GM18870 (cell line): ENCODE results near the gene FXYD2.

Experiments used
- ATAC-seq: cut with Tn5 transposase; IDR thresholded peaks from one replicate; pipeline ENCODE4 v1.9.1; 2021; ENCODE audit warnings: moderate library complexity; ENCODE audit not compliant: unreplicated experiment

The FXYD2 gene

DNA sequence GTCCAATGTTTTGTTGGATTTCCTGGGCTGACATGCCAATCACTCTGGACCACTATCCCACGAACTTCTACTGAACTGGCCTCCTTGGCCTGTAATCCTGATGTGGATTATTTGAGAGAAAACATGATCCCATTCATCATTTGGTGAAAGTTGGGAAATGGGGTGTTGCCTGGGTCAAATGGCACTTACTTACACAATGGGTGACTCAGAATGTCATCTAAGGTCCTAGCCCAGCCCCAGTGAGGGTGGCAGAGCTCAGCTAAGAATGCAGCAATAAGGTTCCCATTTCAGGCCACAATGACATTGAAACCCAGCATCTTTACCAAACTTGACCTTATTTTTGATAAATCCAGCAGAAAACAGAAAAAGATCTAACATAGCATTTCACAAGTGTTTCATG, 19.5 kb downstream of the FXYD2 start:
- ATAC-seq, result no peak

DNA sequence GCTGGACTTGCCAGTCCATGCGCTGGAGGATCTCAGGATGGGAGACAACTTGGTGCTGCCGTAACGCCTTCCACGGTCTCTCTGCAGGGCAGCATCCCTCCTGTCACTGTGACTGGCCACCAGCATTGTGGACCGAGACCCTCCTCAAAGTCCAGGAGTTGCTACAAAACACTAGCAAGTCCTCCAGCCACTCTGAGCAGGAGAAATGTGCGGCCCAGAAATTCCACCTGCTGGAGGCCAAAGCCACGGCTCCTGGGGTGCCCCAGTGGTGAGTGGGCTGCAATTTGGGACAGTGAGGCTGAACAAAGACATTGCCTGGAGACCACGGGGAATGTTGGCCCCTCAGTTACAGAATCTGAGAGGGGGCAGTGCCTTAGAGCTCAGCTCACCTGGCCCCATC, 20.6 kb downstream of the FXYD2 start:
- ATAC-seq, result no peak

DNA sequence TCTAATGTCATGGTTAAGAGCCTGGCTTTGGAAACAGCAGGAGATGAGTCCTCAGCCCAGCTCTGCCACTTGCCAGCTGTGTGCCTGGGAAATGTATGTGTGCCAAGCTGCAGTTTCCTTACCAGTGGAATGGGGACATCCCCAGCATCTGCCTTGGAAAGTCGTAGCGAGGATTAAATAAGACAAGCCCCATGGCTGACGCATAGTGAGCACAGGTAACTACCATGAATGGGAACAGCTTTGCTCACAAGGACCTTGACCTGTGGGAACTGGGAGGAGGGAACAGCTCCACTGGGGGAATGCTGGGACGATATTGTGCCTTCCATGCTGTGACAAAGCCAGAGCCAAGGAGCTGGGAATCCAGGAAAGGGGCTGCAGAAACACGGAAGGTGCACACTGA, 24.9 kb downstream of the FXYD2 start:
- no peak for ATAC-seq

DNA sequence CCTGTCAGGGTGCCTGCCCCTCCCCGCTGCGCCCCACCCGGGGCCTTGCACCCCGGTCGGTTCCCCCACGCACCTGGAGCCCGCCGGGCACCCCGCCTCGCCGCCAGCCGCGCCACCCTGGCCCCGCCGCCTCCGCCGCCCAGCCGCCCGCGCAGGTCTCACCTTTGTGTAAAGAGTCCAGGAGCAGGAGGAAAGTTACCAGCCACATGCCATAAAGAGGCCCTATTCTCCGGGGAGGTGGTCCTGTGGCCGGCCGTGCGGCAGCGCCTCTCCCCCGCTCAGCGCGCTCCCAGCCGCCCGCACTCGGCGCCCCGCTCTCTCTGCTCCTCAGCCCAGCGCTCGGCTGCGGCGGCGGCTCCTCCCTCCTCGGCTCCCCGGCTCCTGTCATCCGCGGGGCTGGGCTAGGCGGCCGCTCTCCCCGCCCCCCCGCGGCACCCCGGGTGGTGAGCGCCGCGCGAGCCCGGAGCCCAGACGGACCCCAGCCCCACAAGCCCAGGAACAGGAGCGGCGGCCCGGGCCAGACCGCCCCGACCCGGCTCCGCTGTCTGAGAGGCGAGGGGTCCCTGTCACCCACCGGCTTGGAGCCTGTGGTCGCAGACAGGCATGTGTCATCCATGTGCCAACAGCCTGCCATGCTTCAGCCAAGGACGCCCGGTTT, 27.5 kb downstream of the FXYD2 start, which contains the start of gene DSCAML1:
TSS of gene DSCAML1 (minus strand) at position 345 of the 658 bp plus-strand sequence. CDS start at position 208, 137 bp downstream.
- ATAC-seq, result no peak

DNA sequence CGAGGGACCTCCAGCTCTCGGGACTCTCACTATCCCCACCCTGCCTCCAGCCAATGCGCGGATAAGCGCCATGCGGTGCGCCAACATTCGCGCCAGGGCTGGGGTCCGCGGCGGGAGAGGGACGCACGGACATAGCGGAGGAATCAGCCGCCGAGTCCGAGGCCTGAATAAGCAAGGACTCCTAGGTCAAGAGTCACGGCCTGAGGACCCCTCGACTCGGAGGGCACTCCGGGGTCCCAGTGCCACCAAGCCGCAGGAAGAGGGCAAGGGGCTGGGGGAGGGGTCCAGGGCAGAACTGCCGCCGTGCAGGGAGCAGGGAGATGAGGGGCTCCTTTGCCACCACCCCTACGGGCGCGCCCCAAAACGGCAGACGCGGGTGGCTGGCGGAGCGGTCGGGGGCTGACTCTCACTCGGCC, 28.1 kb downstream of the FXYD2 start:
- ATAC-seq, result no peak

DNA sequence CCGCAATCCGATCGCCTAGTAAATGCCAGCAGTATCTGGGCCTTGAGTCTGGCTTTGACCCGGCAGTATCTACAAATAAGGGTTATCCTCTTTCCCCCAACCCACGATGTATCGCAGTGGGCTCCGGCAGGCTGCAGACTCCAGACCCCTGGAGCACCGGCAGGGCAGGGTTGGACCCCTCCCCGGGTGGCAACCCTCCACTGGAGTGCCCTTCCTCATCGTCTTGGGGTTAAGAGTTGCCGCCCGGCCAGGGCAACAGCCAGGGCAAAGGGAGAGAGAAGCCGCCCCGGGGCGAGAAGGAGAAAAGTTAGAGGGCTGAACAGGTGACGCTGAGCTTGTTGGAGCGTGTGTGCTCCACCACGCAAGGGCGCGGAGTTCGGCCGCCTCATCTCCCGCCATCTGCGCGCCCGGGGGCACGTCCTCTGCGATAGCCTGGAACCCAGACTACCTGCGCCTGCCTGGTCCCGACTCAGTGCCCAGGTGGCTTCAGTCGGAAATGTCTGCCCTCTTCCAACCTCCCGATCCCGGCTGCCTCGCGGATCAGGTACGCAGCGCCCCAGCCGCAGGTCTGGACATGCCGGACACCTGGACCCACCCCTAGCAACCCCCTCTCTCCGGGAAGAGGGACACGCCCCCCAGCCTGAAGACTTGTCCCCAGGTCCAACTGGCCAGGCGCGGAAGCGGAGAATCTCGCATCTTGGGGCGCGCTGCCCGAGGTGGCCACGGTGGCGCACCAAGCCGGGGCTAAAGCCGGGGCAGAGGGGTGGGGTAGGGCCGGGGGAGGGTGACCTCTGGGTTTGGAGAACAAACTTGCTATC, 28.7 kb downstream of the FXYD2 start:
- ATAC-seq, result no peak

DNA sequence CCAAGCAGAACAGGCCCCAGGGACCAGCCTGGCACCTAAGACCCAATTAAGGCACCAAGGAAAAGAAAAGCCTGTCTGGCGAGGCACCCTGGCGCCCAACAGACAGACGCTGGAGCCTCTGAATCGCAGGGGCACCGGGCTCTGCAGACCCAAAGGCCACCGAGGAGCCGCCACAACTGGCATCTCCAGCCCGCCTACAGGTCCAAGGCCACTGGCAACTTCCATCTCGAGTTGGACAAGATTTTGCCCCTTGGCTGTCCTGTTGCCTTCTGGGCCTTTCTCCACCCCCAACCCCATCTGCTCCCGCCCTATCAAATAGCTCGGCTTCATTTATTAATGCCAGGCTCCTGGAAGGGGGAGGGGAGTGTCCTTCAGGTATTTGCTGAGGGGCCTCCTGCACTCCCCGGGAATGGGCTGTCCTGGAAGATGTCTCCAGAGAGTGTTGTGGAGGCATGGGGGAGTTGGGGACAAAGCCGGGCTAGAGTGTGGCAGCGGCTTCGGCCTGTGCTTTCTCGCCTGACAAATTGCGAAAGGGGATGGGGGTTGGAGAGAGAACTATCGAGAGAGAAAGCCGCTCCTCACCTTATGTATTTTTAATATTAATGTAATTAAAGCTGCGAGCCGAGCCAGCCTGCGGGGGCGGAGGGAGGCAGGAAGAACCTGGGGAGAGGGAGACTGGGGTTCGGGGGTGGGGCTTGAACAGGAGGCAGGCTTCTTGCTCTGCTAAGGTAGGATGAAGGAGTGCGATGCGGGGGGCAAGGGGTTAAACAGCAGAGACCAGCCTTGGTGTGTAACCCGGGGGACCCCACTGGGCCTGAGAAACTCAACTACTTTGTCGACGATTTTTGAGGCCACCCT, 29.5 kb downstream of the FXYD2 start:
- ATAC-seq, result no peak

DNA sequence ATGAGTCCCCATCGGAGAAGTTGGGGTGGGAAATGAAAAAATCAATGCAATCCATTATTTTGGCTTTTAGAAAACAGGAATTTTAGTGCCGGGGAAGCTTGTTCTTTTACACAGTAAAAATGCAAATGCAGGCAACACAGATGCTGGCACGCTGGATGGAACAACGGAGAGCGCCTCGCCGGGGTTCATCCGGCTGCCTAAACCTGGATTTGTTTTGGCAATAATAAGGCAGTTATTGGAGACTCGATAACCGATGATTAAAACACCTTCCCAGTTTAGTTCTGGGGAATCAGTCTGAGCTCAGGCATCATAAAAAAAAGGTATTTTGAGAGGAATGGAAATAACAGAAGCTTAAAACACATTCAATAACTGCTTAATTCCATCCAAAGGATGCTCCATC, 30.4 kb downstream of the FXYD2 start:
- no peak for ATAC-seq

DNA sequence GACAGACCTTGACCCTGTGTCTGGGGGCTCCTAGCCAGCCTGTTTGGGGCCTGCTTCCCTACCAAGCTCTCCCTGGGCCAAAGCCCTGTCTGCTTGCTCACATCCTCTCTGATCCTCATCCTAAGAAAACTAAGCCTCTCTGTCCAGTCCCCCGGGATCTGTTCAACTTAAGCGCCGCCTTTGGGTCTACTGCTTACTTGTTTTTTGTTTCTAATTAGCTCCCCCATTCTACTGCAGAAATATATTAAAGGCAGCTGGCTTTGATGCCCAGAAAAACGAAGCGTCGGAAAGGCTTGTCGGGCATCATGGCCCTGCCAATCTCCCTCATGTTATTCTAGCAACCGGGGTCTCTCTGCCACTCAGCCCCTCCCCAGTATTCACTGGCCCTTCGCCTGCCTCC, 31.0 kb downstream of the FXYD2 start:
- ATAC-seq, result no peak

DNA sequence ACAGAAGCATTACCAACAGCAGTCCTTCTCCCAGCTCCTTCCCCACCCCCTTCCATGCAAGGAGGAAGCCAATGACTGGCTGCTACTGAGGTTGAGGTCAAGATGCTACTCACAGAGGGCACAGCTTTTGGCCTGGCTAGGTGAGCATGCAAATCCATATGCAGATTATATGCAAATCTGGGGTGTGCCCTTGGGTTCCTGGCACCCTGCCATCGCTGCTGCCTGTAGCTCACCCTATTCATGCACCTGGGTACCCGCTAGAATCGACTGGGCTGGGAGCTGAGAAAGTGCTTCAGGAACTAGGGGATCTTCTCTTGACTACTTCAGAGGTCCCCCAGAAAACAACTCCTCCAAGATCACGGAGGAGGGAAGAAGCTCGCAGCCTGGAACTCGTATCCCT, 31.6 kb downstream of the FXYD2 start:
- no peak for ATAC-seq

DNA sequence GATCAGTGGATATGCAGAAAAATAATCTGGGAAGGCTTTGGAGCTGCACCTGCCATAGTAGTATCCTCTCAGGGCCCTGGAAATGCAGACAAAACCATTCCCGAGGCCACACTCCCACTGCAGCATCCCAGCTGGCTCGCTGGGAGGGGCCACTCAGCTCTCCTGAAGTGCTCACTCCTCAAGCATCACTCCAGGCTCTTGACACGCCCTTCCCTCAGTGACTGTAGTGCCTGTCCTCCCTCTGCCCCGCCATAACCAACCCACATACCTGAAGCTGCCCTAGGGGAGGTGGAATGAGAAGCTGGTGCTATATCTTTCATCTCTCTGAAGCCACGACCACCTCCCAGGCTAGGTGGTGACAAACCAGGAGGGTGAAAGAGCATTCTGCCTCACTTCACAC, 32.3 kb downstream of the FXYD2 start:
- ATAC-seq, result no peak

DNA sequence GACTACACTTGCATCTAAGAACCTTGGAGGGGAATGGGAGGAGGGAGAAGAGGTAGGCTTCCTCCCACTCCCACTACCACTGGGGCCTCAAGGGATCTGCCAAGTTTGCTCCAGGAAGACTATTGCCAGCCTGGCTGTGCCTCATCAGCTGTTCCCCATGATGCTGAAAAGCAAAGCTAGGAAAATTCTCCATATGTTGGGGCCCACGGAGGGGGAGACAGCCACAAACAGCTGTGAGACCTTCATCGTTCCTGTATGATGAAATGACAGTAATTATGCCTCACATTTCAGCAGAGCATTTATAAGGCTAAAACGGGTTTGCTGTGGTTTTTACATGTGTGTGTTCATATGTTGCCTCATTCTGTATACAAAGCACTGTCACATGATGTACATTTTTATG, 34.3 kb downstream of the FXYD2 start:
- ATAC-seq, result no peak

DNA sequence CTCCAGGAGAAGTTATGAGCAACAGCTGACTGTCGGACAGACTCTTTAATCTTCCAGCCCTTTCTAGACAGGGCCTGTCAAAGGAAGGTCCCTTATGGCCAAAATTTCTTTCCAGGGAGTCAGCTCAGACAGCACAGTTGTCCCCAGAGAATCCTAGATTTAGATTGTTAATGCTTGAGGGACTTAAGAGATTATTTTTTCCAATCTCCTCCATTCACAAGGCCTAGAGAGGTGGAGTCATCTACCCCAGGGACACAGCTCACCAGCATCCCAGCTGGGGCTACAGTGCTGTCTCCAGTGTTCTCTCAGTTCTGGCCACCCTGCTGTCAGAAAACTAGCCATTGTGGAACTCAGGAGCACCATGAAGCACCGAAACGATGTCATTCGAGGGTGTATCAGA, 35.3 kb downstream of the FXYD2 start:
- no peak for ATAC-seq

DNA sequence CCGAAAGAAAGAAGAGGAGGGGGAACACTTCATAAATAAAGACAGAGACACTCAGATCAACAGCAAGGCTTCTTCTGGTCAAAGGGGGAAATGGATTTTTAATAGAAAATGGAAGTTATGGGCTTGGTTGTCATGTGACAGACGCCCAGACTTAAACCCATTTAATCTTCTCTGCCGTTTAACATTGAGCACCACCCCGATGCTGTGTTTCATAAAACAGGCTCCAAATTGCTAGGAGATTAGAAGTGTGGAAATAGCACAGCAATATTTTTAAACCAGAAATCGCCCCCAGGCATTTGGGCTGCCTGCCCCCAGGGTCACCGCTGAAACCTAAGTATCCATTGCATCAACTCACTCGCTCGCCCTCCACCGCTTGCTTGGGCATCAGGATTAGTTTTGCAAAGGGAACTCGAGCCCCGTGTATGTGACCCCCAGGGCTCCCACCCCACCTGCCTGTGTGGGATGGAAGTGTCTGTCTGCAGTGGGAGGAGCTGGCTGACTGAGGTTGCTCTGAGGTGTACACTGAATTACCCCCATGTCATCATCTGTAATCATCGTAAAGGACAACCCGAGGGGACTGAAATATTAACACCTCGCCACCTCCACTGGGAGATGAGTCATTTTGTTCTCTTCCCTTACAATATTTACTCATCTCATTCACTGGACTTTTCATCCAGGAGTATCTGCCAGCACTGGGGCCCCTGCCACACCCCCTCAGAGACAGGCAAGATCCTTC, 38.2 kb downstream of the FXYD2 start:
- no peak for ATAC-seq

DNA sequence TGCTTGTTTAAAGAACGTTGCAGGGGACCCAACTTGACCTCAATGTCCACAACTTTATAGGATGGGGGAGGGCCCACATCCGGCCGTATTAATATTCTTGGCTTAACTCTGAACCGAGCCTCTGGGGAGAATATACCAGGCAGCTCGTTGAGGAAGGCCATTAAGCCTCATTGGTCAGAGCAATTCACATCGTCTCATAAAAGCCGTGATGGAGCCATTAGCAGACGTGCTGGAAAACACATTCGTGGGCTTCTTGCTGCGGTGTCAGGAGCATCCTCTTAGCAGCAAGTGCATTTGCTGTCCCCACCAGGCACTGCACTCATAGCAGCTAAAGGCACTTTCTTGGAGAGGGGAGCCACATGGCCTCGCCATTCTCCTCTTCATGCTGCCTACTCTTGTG, 42.4 kb downstream of the FXYD2 start:
- ATAC-seq, result no peak

DNA sequence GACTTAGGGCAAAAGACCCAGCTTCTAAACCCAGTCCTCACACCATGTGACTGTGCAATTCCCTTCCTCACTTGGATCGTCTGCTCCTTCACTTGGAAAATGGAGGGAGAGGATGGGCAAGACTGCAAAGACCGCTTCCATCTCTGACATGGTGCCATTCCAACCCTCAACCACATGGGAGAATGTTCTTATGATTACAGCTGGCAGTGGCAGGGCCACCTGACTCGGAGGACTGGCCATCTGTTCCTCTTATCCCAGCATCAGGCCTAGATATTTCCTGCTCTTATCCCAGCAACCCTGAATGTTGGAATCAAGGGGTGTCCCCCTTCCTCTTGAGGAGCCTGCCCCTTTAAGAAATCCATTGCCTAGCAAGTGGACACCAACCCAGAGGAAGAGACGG, 42.9 kb downstream of the FXYD2 start:
- no peak for ATAC-seq

DNA sequence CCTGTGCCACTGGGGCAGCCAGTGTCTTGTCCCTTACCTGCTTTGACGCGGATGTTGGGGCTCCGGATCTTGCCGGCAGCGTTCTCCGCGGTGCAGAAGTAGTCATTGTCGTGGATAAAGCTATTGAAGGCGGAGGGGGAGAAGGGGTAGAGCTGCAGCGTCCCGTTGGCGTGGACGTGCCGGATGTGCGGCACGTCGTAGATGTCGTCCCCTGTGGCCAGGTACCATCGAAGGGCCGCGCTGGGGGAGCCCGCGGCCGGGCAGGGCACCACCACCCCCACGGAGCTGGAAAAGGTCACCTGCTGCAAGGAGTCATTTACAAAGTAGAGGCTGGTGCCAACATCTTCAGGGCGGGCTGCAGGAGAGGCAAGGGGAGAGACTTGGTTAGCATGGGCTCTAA, 44.1 kb downstream of the FXYD2 start:
- ATAC-seq, result no peak

DNA sequence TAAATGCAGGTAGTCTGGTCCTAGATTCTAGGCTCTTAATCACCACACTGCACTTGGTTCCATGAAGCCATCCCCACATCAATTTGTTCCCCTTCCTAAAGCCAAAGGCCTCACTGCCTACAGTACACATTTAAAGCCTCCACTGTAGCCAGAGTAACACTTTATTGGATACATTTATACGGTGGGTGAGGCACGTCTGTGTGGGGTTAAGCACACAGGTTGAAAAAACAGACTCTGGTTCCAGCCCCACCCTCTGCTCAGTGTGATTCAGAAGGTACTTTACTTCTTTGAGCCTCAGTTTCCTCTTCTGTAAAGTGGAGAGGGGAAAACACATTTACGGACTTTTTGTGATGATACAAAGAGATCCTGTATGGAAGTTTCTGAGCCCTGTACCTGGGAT, 50.0 kb downstream of the FXYD2 start:
- no peak for ATAC-seq

DNA sequence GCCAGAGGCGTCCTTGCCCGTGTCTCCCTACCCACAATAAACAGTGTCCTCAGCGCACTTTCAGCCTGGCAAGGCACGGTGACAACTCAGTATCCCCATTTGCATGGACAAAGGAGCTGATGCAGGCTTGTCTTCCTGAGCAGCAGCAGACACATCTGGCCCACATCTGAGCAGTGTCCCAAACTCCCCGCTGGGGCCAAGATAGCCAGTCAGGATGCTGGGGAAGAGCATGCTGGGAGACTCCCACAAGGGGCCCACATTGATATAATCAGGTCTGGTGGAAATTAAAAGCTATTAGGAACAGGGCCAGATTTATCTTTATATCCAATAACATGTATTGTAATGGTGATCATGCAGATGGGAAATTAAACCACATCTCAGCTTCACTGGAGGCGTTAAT, 52.2 kb downstream of the FXYD2 start:
- ATAC-seq, result no peak

DNA sequence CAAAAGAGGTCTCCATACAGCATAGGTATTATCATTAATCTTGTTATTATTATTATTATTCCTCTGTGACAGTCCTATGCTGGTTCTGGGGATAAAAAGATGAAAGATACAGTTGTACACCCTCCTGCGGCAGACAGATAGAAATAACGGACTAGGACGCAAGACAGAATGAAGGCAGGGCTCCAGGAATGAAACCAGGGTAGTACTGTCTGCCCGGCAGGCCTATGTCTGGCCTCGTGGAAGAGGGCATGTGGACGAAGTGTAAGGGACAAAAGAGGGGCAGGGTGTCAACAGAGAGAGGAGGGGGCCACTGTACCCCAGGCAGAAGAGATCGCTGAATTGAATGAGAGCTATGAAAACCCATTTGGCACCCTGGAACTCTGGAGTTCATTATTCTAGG, 52.7 kb downstream of the FXYD2 start:
- no peak for ATAC-seq

DNA sequence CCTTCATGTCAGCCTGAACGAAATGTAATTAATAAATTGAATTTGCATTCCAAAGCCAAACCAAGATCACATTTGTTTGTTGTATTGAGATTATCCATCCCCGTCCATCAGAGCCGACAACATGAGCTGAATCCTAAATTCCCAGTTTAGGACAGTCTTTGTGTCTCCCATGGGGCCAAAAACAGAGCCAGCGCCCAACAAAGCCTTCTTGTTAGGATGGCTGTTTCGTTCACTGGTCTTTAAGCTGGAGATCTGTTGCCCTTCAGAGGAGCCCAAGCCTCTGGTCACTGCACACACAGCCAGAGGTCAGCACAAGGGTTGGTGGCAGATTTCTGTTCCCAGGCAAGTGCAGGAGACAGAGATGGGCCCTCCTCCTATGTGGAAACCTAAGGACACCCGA, 53.3 kb downstream of the FXYD2 start:
- no peak for ATAC-seq
